ENCODE data around the gene GAB4.
"Not testable (repeated sequence)": the region's sequence is repeated elsewhere in the genome, so short reads cannot be mapped to it uniquely, and the experiment has no call there.

The GAB4 gene

DNA sequence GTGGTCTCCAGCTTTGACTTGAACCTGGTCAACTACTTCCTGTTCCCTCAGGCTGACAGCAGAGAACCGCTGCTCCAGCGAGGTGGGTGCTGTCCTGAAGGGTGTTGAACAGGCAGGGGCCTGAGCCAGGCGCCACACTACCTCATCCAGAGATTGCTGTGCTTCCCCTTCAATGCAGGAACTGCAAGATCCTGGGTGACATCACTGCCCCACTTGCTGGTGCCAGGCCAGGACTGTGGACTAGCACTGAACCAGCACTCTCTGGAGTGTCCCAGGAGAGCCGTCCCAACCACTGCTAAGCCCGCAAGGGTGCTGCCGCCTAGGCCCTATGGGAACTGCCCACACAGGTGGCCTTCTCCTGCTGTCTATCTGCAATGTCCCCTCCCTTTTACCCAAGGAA lies 51.7 kb downstream of the GAB4 start:
- no peak for DNase-seq

DNA sequence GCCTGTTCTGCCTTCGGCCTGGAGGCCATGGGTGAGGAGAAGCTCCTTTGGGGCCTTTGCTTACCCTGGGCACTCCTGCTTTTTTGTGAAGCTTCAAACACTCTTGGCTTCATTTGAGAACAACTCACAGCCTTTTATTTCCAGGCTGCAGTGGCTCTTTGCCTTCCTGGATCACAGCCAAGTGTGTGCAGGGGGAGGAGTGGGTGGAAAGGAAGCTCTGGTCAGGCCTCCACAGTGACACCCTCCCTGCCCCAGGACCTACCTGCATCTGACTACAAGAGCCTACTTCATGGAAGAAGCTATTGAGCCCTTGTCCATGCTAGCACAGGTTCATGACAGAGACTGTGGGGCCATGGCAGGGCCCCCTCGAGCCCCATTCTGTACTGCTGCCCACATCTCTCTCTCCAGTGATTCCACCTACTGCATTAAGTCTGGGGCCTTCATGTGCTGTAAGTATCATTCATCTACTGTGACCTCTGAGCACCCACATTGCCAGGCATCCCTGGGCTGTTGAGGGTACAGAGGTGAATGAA lies 52.3 kb downstream of the GAB4 start:
- no peak for DNase-seq

- DNase-seq, result no peak
These were observed 52.9 kb downstream of the GAB4 start for GRCh38 chr22:16955081-16955480.

GRCh38 chr22:16954060-16954403 lies 54.0 kb downstream of the GAB4 start:
- DNase-seq, result no peak

GRCh38 chr22:16953206-16954059 lies 54.6 kb downstream of the GAB4 start:
- DNase-seq, result no peak

GRCh38 chr22:16949561-16949960 lies 58.5 kb downstream of the GAB4 start:
- no peak for DNase-seq

DNA sequence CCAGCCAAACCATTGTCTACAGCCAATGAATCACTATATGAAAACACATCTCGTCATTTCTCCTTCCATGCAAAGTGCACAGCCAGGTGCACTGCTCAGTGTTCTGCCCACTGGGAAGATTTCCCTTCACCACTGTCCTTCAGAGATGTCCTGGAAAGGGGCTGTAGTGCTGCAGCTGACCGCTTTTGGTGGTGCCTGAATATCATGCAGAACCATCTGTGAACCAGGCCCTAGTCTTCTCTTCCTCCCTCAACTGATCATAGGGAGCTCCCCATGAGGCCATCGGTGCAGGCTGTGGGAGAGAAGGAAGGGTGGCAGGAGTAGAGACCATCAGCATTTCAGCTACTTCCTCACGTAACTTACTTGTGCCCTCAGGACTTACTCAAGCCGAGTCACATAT lies 70.2 kb downstream of the GAB4 start:
- no peak for DNase-seq

- DNase-seq, result not testable (repeated sequence)
These were observed 70.8 kb downstream of the GAB4 start for GRCh38 chr22:16937209-16937608.

DNA sequence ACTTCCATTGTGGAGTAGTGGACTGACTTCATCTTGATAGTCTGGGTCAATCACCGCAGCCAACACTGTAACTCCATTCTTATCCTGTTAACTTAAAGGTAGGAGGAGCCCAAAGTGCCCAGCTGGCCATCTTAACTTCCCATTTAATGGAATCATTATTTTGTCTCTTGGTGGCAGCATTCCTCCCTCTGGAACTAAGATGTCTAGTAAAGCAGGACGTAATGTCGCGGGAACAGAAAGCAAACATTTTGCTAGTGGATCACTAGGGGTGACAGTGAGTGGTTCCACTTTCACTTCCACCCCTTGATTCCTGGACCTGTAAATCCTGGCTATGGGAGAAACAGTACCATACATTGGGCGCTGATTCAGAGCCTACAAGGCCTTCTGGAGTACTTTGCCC lies 71.4 kb downstream of the GAB4 start:
- DNase-seq, result no peak

DNA sequence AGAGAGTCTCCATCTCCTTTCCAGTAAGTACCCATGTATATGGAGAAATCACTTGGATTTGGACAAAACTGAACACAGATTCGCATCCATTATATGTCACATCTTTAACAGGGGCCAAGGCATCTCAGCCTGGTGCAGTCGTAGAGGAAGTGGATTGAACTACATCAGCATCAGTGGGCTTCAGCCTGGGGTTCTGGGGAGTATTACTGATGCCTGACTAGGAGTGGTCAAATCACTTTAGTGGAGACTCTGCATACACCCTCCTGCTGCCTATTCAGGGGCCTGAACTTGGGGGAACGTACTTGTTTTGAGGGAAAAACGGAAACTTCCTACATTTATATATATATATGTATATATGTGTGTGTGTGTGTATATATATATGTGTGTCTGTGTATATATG lies 72.8 kb downstream of the GAB4 start:
- DNase-seq, result no peak

DNA sequence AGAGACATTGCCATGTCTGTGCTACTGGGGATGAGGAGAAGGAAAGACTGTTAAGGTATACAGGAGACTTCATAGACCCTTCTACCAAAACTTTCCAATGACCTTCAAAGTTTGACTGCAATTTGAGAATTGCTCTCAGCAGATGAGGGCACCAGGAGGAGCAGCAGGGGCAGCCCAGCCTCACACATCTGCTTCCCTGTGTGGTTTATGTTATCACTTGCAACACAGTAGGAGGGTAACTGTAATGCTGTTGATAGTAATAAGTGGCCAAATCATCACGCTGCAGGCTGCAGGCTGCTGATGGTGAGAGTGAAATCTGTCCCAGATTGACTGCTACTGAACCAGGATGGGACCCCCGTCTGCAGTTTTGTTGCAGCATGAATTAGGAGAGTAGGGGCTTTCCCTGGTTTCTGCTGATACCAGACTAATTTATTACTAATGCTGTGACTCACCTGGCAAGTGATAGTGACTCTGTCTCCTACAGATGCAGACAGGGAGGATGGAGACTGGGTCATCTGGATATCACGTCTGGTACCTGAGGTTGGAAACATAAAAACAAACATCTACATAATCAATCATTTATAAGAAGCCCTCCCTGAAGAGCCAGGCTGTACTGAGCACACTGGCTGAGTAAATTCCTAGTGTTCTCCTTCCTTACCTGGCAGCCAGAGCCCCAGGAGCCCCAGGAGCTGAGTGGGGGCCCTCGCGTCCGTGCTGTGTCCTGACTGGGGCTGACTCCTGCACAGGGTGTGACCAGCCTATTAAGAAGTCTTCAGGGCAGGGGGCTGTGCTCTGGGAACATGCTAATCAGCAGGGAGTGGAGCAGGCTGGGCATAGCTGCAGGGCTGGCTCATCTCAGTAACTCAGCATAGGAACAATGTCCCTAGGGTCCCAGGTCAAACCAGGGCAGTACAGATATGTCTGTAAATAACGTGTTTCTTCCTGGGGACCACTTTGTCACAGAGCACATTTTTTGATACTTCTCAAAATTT lies 74.4 kb downstream of the GAB4 start:
- DNase-seq, result peak; percentile 61

- DNase-seq, result peak; percentile 15
These were observed 75.4 kb downstream of the GAB4 start for GRCh38 chr22:16932577-16932976.

DNA sequence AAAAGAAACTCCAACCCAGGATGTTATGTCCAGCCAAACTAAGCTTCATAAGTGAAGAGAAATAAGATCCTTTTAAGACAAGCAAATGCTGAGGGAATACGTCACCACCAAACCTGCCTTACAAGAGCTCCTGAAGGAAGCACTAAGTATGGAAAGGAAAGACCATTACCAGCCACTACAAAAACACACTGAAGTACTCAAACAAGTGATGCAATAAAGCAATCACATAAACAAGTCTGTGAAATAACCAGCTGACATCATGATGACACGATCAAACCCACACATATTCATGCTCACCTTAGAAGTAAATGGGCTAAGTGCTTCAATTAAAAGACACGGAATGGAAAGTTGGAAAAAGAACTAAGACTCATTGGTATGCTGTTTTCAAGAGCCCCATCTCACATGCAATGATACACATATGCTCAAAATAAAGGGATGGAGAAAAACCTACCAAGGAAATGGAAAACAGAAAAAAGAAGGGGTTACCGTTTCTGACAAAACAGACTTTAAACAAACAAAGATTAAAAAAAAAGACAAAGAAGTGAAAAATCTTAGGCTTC lies 82.5 kb downstream of the GAB4 start:
- DNase-seq, result no peak

- no peak for DNase-seq
These were observed 85.3 kb downstream of the GAB4 start for GRCh38 chr22:16922706-16923105.

- DNase-seq, result no peak
These were observed 85.9 kb downstream of the GAB4 start for GRCh38 chr22:16922076-16922475.

- peak; percentile 34 for DNase-seq
These were observed 90.6 kb downstream of the GAB4 start for GRCh38 chr22:16917144-16918003.

DNA sequence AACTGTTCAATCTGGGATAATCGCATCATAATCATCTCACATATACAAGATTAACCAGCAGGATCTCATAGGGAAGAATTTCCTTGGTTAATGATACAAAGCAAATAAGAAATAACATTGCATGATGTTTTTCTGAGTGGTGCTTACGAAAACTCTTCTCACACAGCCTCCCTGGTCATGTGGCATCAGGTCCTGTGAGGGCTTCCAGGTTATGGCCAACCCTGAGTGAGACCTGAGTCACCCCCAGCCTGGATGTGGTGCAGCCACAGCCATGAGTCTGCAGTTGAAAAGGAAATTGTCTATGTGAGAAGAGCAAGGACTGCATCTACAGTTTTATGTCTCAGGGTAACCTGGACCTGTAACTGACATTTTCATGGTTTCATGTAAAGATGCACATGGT lies 92.3 kb downstream of the GAB4 start:
- DNase-seq, result no peak

DNA sequence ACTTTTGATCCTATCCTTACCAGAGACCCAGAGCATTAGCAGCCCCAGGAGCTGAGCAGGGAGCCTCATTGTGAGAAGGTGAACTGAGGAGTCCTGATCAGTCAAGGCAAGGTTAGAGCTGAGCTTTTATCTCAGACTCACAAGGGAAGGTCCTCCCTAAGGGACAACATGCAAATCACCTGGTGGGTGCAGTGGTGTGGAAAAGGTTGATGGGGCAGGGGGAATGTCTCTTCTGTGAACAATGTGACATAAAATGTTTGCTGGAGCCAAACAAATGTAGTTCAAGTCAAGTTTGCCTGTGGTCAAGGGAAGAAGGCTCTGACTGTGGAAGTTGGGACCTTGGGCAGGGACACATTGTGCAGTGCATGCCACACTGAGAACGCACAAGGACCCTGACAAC lies 93.1 kb downstream of the GAB4 start:
- DNase-seq, result not testable (repeated sequence)

DNA sequence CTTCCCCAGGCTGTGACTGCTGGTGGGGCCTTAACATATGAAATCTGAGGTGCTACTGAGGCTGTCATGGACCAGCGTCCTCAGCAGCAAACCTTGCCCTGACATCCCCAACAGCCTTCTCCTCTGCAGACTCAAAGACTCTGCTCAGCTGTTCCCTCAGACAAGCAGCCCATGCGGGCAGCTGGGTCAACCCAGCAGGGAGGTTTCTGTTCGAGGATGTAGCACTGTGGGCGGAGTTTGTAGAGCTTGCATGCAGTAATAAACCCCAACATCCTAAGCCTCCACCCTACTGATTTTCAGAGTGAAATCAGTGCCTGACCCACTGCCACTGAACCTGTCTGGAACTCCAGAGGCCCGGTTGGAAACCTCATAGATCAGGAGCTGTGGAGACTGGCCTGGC lies 94.0 kb downstream of the GAB4 start:
- DNase-seq, result no peak

DNA sequence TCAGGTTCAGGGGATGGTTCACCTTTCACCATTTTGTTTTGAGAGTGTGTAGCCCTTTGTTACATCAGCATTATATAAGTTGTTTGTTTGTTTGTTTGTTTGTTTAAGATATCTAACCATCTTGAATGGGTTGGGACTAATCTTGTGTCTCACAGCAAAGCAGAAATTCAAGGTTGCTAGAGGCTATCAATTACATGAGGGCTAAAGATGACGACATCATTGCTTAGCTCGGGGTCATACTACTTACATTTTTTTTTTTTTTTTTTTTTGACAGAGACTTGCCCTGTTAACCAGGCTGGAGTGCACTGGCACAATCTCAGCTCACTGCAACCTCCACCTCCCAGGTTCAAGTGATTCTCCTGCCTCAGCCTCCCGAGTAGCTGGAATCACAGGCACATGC lies 95.7 kb downstream of the GAB4 start:
- DNase-seq, result no peak
